Upper lobe of right lung (tissue), 1 donor: ENCODE data around the gene SF1. TPM values are rescaled to one million over a fixed set of nuclear protein-coding genes. Genes with fewer than 3 reads are reported as not detected.

Experiments
- ATAC-seq: fragments of 200-7000 bp; cut with Tn5 transposase; one replicate; pipeline ENCODE4 v1.9.1; 2020; ENCODE audit warnings: mild to moderate bottlenecking, moderate library complexity
- DNase-seq: peaks from one replicate; pipeline ENCODE4 v3.0.0-alpha.2; 2020
- H3K27ac ChIP-seq: fragments of 200-600 bp; one replicate; pipeline ENCODE4 v1.8.0; 2022
- H3K27me3 ChIP-seq: fragments of 200-600 bp; one replicate; pipeline ENCODE4 v1.8.0; 2022; ENCODE audit warnings: mild to moderate bottlenecking
- H3K36me3 ChIP-seq: fragments of 200-600 bp; one replicate; pipeline ENCODE4 v1.8.0; 2022
- H3K4me1 ChIP-seq: fragments of 200-600 bp; one replicate; pipeline ENCODE4 v1.8.0; 2022
- H3K4me3 ChIP-seq: fragments of 200-600 bp; one replicate; pipeline ENCODE4 v1.8.0; 2022; ENCODE audit warnings: mild to moderate bottlenecking
- H3K9me3 ChIP-seq: fragments of 200-600 bp; one replicate; pipeline ENCODE4 v1.8.0; 2022
- intact Hi-C: fragments of 100-400 bp; cut with DNase I; formaldehyde crosslinking; loops from one replicate; pipeline ENCODE4 v1.11.0; 2022
- total RNA-seq: library from RNA; stranded (reverse); fragmentation: NEBNext Ultra II Directional; extraction: Animal tissue kit (Norgen Biotek cat#: 25700); gene quantifications from one replicate; pipeline ENCODE4 v1.2.1, GENCODE V29; 2021
- TF ChIP-seq, protein P1 (sequence below): fragments of 200-600 bp; IDR thresholded peaks from one replicate; pipeline ENCODE4 v1.8.0; 2022; ENCODE audit warnings: antibody characterized with exemption
- donor health status: DM: no; HTN: yes; CAD: no; lungs with severe emphysema.

Gene SF1
- total RNA-seq, 1 donor from 2014 or later = 294 TPM

- no peaks in the 10 kb centered on the region for H3K27me3 ChIP-seq
- H3K4me1 ChIP-seq = no peaks in the 10 kb centered on the region
- no peak overlapping the region for H3K27ac ChIP-seq
- no peaks in the 10 kb centered on the region for H3K9me3 ChIP-seq
- intact Hi-C loops = no loop called here
- H3K4me3 ChIP-seq = no peak overlapping the region
- DNase-seq = peak; percentile 34
- TF ChIP-seq, protein P1, sequence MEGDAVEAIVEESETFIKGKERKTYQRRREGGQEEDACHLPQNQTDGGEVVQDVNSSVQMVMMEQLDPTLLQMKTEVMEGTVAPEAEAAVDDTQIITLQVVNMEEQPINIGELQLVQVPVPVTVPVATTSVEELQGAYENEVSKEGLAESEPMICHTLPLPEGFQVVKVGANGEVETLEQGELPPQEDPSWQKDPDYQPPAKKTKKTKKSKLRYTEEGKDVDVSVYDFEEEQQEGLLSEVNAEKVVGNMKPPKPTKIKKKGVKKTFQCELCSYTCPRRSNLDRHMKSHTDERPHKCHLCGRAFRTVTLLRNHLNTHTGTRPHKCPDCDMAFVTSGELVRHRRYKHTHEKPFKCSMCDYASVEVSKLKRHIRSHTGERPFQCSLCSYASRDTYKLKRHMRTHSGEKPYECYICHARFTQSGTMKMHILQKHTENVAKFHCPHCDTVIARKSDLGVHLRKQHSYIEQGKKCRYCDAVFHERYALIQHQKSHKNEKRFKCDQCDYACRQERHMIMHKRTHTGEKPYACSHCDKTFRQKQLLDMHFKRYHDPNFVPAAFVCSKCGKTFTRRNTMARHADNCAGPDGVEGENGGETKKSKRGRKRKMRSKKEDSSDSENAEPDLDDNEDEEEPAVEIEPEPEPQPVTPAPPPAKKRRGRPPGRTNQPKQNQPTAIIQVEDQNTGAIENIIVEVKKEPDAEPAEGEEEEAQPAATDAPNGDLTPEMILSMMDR = no peak
- no peak for ATAC-seq
- no peaks in the 10 kb centered on the region for H3K36me3 ChIP-seq
Measured at GRCh38 chr11:64751136-64751535, 27.2 kb downstream of the SF1 start.

DNA sequence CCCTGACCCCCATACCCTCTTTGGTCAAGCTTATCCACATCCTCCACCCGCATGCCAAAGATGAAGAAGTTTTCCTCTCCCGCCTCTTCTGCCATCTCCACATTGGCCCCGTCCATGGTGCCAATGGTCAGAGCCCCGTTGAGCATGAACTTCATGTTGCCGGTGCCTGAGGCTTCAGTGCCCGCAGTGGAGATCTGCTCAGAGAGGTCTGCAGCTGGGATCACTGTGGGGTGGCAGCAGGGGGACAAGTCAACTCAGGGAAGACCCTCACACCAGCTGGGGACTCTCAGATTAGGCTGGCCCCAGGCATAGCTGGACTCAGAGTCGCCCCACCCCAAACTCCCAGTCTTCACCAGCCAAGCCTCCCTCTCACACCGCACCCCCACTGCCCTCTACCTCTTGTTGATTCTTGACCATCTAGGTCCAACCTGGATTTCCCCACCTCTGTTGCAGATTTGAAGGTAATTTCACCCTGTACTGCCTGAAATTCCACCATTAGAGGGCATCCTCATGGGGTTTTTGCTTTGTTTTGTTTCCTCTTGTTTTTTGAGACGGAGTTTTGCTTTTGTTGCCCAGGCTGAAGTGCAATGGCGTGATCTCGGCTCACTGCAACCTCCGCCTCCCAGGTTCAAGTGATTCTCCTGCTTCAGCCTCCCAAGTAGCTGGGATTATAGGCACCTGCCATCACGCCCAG lies 27.8 kb downstream of the SF1 start:
- Histone ChIP-seq H3K36me3 (no peaks in the 10 kb centered on the region), H3K27ac (no peak overlapping the region), H3K4me1 (peaks cover 3% of the 10 kb centered on the region), H3K4me3 (no peak overlapping the region), H3K9me3 (no peaks in the 10 kb centered on the region), H3K27me3 (no peaks in the 10 kb centered on the region)
- intact Hi-C loops = no loop called here
- ATAC-seq (no peak), DNase-seq (peak; percentile 56)
- TF ChIP-seq, protein P1 = no peak

- H3K4me1 ChIP-seq = peaks cover 20% of the 10 kb centered on the region
- TF ChIP-seq, protein P1 = no peak
- H3K4me3 ChIP-seq = no peak overlapping the region
- no peak for ATAC-seq
- intact Hi-C loops = no loop called here
- peak; percentile 51 for DNase-seq
- H3K27me3 ChIP-seq = no peaks in the 10 kb centered on the region
- H3K27ac ChIP-seq = no peak overlapping the region
- no peaks in the 10 kb centered on the region for H3K9me3 ChIP-seq
- no peaks in the 10 kb centered on the region for H3K36me3 ChIP-seq
Measured at GRCh38 chr11:64747961-64748665, 30.2 kb downstream of the SF1 start.

- DNase-seq (no peak), ATAC-seq (no peak)
- H3K36me3 ChIP-seq = no peaks in the 10 kb centered on the region
- peaks cover 35% of the 10 kb centered on the region for H3K4me1 ChIP-seq
- no peaks in the 10 kb centered on the region for H3K9me3 ChIP-seq
- no peaks in the 10 kb centered on the region for H3K27me3 ChIP-seq
- H3K27ac ChIP-seq = peak overlapping the region; percentile 90
- intact Hi-C loops = no loop called here
- peak overlapping the region; percentile 53 for H3K4me3 ChIP-seq
- TF ChIP-seq, protein P1 = no peak
Measured at GRCh38 chr11:64746486-64746885, 31.9 kb downstream of the SF1 start.

DNA sequence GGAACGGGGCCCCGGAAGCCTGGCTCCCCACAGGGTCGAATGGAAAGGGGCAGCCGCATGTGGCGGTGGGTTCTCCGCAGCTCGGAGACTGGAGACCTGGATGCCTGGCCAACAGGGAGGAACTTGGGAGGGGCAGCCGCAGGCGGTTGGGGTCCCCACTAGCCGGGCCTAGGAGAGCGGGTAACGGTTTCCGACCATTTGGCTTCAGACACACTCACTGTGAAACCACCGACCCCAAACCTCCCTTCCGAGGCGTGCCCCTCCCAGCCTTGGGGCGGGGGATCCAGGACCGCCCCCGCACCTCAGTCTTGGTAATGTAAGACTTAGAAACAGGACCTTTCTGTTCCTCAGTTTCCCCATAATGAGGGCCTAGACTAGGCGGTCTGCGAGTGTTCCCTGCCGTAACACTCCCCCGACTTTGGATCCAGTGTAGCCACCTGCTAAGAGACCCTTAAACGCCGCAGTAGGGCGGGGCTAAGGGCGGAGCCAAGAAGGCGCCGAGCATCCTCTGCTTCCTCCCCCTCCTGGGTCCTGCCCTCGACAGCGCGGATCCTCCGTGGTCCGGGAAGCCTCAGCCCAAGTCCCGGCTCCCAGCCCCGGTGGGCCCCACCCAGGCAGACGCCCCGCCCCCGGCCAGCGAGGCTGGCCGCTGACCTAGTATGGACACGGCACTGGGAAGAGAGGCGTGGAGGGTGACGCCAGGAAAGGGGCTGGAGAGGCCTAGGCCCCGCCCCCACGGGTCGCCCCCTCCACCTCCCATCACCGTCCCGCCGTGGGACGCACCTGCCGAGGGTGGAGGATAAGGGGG lies 32.6 kb downstream of the SF1 start:
- peak overlapping the region; percentile 90 for H3K27ac ChIP-seq
- TF ChIP-seq, protein P1 = no peak
- DNase-seq (peak; percentile 88), ATAC-seq (peak; percentile 61)
- H3K27me3 ChIP-seq = no peaks in the 10 kb centered on the region
- peak overlapping the region; percentile 53 for H3K4me3 ChIP-seq
- peaks cover 35% of the 10 kb centered on the region for H3K4me1 ChIP-seq
- H3K9me3 ChIP-seq = no peaks in the 10 kb centered on the region
- intact Hi-C loops = no loop called here
- no peaks in the 10 kb centered on the region for H3K36me3 ChIP-seq
